Mammary epithelial cell (primary cell): ENCODE data around the gene OR8D2.

Experiments
- CTCF ChIP-seq, 2 donors: IDR thresholded peaks in 1 of 2; conservative IDR thresholded peaks in 1 of 2; 2 replicates each; pipeline ENCODE4 v1.5.1; 2011 to 2012; ENCODE audit warnings: inconsistent platforms in 2 of 2, low read length in 2 of 2, mild to moderate bottlenecking in 2 of 2, control low read depth in 1 of 2, low read depth in 1 of 2; ENCODE audit not compliant: insufficient read depth in 1 of 2; ENCODE audit errors: extremely low read depth in 1 of 2
- EZH2 ChIP-seq: IDR thresholded peaks from 2 replicates; pipeline ENCODE4 v1.6.1; 2012; ENCODE audit warnings: low read length, inconsistent platforms, borderline replicate concordance

- no peak for TF ChIP-seq CTCF (conservative IDR thresholded peaks at IDR 0.05 in 1 of 2, IDR thresholded peaks at IDR 0.05 in 1 of 2; ENCODE audit: extremely low read depth in 1 of 2, insufficient read depth in 1 of 2, low read depth in 1 of 2, low read length in 2 of 2)
- no peak for TF ChIP-seq EZH2
Measured at GRCh38 chr11:124340142-124340447, 20.1 kb upstream of the OR8D2 start.
